Measurements from ENCODE around the gene GPBP1.

DNA sequence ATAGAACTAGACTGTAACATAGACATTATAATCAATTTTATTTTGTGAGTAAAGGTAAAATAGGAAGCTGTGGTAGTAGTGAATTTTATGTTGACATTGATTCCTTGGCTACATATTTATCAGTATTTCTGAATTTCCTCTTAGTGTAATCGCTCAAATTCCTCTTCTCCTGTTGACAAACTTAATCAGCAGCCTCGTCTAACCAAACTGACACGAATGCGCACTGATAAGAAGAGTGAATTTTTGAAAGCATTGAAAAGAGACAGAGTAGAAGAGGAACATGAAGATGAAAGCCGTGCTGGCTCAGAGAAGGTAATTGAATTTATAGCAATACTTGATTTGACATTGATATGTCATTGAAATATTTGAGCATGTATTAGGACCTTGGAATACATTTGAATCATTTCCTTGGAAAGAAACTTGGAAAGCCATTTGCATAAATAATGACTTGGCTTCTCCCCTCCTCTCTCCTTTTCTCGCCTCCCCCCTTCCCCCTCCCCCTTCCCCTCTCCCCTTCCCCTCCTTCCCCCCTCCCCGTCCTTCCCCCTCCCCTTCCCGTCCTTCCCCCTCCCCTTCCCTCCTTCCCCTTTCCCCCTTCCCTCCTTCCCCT is 75.5 kb downstream of the GPBP1 start:
- TF ChIP-seq, protein P1, sequence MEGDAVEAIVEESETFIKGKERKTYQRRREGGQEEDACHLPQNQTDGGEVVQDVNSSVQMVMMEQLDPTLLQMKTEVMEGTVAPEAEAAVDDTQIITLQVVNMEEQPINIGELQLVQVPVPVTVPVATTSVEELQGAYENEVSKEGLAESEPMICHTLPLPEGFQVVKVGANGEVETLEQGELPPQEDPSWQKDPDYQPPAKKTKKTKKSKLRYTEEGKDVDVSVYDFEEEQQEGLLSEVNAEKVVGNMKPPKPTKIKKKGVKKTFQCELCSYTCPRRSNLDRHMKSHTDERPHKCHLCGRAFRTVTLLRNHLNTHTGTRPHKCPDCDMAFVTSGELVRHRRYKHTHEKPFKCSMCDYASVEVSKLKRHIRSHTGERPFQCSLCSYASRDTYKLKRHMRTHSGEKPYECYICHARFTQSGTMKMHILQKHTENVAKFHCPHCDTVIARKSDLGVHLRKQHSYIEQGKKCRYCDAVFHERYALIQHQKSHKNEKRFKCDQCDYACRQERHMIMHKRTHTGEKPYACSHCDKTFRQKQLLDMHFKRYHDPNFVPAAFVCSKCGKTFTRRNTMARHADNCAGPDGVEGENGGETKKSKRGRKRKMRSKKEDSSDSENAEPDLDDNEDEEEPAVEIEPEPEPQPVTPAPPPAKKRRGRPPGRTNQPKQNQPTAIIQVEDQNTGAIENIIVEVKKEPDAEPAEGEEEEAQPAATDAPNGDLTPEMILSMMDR (IDR thresholded peaks at IDR 0.05; ENCODE audit: low read depth, low read length, poor library complexity, severe bottlenecking) = no peak
- no peak for TF ChIP-seq EZH2phosphoT487 (IDR thresholded peaks at IDR 0.05; ENCODE audit: borderline replicate concordance, low read length)
